HG03565 (cell line): ENCODE measurements around the gene FLOT2.
A peak's percentile ranks its signal among the peaks of the same experiment; 100 is the strongest.
"Not testable (repeated sequence)": the region's sequence is repeated elsewhere in the genome, so short reads cannot be mapped to it uniquely, and the experiment has no call there.

Experiments used
- ATAC-seq: cut with Tn5 transposase; IDR thresholded peaks from one replicate; pipeline ENCODE4 v1.9.1; 2021; ENCODE audit warnings: mild to moderate bottlenecking, moderate library complexity; ENCODE audit not compliant: unreplicated experiment

FLOT2 gene

GRCh38 chr17:28917029-28917428, 19.5 kb upstream of the FLOT2 start:
- ATAC-seq = no peak

- ATAC-seq = no peak
Observed at GRCh38 chr17:28916302-28916934, 18.9 kb upstream of the FLOT2 start.

- no peak for ATAC-seq
Observed at GRCh38 chr17:28912938-28913333, 15.4 kb upstream of the FLOT2 start.

GRCh38 chr17:28912281-28912937, 14.9 kb upstream of the FLOT2 start:
- no peak for ATAC-seq

- ATAC-seq = no peak
Observed at GRCh38 chr17:28911411-28912045, 14.0 kb upstream of the FLOT2 start.

GRCh38 chr17:28910534-28910933, 13.0 kb upstream of the FLOT2 start:
- ATAC-seq = no peak

- ATAC-seq = no peak
Observed at GRCh38 chr17:28908640-28909167, 11.2 kb upstream of the FLOT2 start.

GRCh38 chr17:28907709-28908475, 10.4 kb upstream of the FLOT2 start:
- ATAC-seq = no peak

GRCh38 chr17:28906706-28907438, 9.3 kb upstream of the FLOT2 start:
- no peak for ATAC-seq

- ATAC-seq = no peak
Observed at GRCh38 chr17:28906276-28906675, 8.7 kb upstream of the FLOT2 start.

- no peak for ATAC-seq
Observed at GRCh38 chr17:28904800-28905199, 7.3 kb upstream of the FLOT2 start.

- not testable (repeated sequence) for ATAC-seq
Observed at GRCh38 chr17:28903546-28903841, 6.0 kb upstream of the FLOT2 start.

- peak; percentile 82 for ATAC-seq
Observed at GRCh38 chr17:28902819-28903545, 5.4 kb upstream of the FLOT2 start, which contains the start of gene DHRS13. Gene DHRS13 (minus strand): TSS chr17:28903079. CDS start chr17:28902944, 135 bp downstream.

GRCh38 chr17:28901866-28902818, 4.6 kb upstream of the FLOT2 start:
- ATAC-seq = peak; percentile 21

- no peak for ATAC-seq
Observed at GRCh38 chr17:28900986-28901726, 3.6 kb upstream of the FLOT2 start.

GRCh38 chr17:28899212-28899815, 1.8 kb upstream of the FLOT2 start:
- ATAC-seq = no peak

- no peak for ATAC-seq
Observed at GRCh38 chr17:28898527-28898955, 1.0 kb upstream of the FLOT2 start.
